SU-DHL-6 (cell line): ENCODE data around the gene C19orf53.

Experiments
- H2AFZ ChIP-seq: fragments of 200-600 bp; sonication (generic); 2 replicates; pipeline ENCODE4 v1.6.1; 2014; ENCODE audit warnings: low read depth, mild to moderate bottlenecking, moderate library complexity, mixed read lengths, antibody characterized with exemption, low read length; ENCODE audit not compliant: severe bottlenecking
- H3F3A ChIP-seq: fragments of 200-600 bp; shearing (Covaris generic); 2 replicates; pipeline ENCODE4 v1.6.0; 2016; ENCODE audit warnings: antibody characterized with exemption, mild to moderate bottlenecking; ENCODE audit not compliant: insufficient read depth
- H3K27ac ChIP-seq: fragments of 200-600 bp; sonication (generic); 2 replicates; pipeline ENCODE4 v1.5.1; 2016; ENCODE audit warnings: low read depth, mild to moderate bottlenecking, low read length, moderate library complexity, mixed read lengths
- H3K27me3 ChIP-seq: fragments of 200-600 bp; sonication (generic), shearing (Covaris generic); 2 replicates; pipeline ENCODE4 v1.6.0; 2014; ENCODE audit warnings: mild to moderate bottlenecking, low read length
- H3K36me3 ChIP-seq: fragments of 200-600 bp; sonication (generic); 2 replicates; pipeline ENCODE4 v1.6.1; 2014; ENCODE audit warnings: mild to moderate bottlenecking, low read length, mixed read lengths
- H3K4me2 ChIP-seq: fragments of 300-600, 200-600 bp; shearing (Covaris generic), sonication (generic); 2 replicates; pipeline ENCODE4 v1.6.0; 2014; ENCODE audit warnings: low read length, low read depth, mild to moderate bottlenecking; ENCODE audit not compliant: poor library complexity, severe bottlenecking
- H3K4me3 ChIP-seq: fragments of 200-600 bp; sonication (generic); 2 replicates; pipeline ENCODE4 v1.5.1; 2014; ENCODE audit warnings: antibody characterized with exemption, low read length, mild to moderate bottlenecking, mixed read lengths; ENCODE audit not compliant: insufficient read depth, poor library complexity, severe bottlenecking
- H3K79me2 ChIP-seq: fragments of 200-600 bp; sonication (generic); 2 replicates; pipeline ENCODE4 v1.6.1; 2014; ENCODE audit warnings: mild to moderate bottlenecking, low read length, moderate library complexity; ENCODE audit not compliant: insufficient read depth
- H3K9ac ChIP-seq: fragments of 200-600 bp; sonication (generic); 2 replicates; pipeline ENCODE4 v1.7.0; 2014; ENCODE audit warnings: mild to moderate bottlenecking, low read length
- H3K9me2 ChIP-seq: fragments of 200-600 bp; sonication (generic); replicated peaks from 2 replicates; pipeline ENCODE4 v1.6.1; 2014; ENCODE audit warnings: low read length; ENCODE audit not compliant: insufficient read depth
- H3K9me3 ChIP-seq: fragments of 200-600 bp; sonication (generic); 2 replicates; pipeline ENCODE4 v1.6.1; 2014; ENCODE audit warnings: low read length, mixed read lengths; ENCODE audit not compliant: insufficient read depth
- H4K20me1 ChIP-seq: fragments of 200-600 bp; sonication (generic); 2 replicates; pipeline ENCODE4 v1.6.1; 2014; ENCODE audit warnings: low read depth, mild to moderate bottlenecking, antibody characterized with exemption, low read length, moderate library complexity, mixed read lengths
- EZH2phosphoT487 ChIP-seq: fragments of 200-600 bp; sonication (generic), shearing (Covaris generic); conservative IDR thresholded peaks from 2 replicates; pipeline ENCODE4 v1.6.1; 2018; ENCODE audit warnings: mild to moderate bottlenecking, antibody characterized with exemption, low read length, moderate library complexity, mixed read lengths
- TF ChIP-seq, protein P1 (sequence below): fragments of 200-600 bp; sonication (generic); IDR thresholded peaks from one replicate; pipeline ENCODE4 v1.5.1; 2017; ENCODE audit warnings: antibody characterized with exemption, mild to moderate bottlenecking, low read length, moderate library complexity; ENCODE audit not compliant: insufficient read depth, poor library complexity, severe bottlenecking

C19orf53 gene

DNA sequence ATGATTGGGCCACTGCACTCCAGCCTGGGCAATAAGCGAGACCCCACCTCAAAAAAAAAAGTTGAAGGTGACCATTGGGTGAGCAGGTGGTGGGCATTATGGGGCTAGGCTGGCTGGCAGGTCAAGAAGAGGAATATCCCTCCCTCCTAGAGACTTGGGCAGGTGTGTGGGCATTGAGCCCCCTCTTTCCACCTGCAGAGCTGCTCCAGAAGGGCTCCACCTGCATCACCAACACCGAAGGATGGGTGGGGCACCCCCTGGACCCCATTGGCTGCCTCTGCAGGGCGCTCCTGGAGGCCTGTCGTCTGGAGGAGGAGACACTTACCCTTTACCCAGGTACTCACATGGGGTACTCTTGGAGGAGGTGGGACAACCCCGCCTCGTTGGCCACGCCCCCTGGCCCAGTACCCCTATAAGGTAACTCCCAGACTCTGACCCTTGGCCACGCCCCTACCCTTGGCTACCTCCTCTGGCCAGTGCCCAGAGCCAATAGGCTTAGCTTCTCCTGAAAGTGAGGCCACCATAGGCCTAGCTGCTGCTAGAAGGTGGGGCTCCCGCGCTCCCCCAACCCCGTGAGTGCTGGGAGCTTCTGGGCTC lies 42.9 kb downstream of the C19orf53 start:
- no peaks in the 10 kb centered on the region for H3K27me3 ChIP-seq
- no peaks in the 10 kb centered on the region for H3F3A ChIP-seq
- H2AFZ ChIP-seq = no peak overlapping the region
- H3K79me2 ChIP-seq = no peaks in the 10 kb centered on the region
- no peaks in the 10 kb centered on the region for H3K9me2 ChIP-seq
- H3K9ac ChIP-seq = peak overlapping the region; percentile 60
- peak overlapping the region; percentile 61 for H3K4me2 ChIP-seq
- no peaks in the 10 kb centered on the region for H3K36me3 ChIP-seq
- TF ChIP-seq, protein P1, sequence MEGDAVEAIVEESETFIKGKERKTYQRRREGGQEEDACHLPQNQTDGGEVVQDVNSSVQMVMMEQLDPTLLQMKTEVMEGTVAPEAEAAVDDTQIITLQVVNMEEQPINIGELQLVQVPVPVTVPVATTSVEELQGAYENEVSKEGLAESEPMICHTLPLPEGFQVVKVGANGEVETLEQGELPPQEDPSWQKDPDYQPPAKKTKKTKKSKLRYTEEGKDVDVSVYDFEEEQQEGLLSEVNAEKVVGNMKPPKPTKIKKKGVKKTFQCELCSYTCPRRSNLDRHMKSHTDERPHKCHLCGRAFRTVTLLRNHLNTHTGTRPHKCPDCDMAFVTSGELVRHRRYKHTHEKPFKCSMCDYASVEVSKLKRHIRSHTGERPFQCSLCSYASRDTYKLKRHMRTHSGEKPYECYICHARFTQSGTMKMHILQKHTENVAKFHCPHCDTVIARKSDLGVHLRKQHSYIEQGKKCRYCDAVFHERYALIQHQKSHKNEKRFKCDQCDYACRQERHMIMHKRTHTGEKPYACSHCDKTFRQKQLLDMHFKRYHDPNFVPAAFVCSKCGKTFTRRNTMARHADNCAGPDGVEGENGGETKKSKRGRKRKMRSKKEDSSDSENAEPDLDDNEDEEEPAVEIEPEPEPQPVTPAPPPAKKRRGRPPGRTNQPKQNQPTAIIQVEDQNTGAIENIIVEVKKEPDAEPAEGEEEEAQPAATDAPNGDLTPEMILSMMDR = no peak
- TF ChIP-seq EZH2phosphoT487 = no peak
- H3K9me3 ChIP-seq = no peaks in the 10 kb centered on the region
- no peaks in the 10 kb centered on the region for H4K20me1 ChIP-seq
- peak overlapping the region; percentile 57 for H3K27ac ChIP-seq
- H3K4me3 ChIP-seq = peak overlapping the region; percentile 51

DNA sequence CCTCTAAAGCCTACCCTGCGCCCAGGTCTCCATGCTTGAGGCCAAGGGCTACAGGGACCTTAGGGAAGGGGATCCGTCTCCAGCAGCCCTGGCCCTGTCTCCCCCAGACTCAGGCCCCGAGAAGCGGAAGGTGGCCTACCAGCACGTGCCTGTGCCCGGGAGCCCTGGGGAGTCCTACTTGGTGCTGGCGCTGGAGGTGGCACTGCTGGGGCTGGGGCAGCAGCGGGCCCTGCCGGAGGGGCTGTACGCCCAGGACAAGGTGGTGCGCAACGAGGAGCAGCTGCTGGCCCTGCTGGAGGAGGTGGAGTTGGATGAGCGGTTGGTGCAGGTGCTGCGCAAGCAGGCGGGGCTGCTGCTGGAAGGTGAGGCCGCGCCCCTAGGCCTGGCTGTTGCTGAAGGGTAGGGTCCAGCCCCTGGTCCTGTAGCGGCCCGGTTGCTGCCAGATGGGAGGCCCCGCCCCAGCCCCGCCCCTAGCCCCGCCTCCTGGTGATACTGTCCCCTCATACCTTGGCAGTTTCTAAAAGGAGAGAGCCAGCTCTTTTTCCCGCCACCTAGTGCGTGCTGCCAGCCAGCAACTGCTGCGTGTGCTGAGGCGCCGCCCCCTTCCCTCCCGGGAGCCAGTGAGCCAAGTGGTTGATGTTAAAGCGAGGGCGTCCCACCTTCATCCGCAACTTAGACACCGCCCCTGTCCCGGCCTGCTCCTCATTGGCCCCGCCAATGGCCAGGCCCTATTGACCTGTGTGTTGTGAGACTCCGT lies 43.5 kb downstream of the C19orf53 start:
- H3F3A ChIP-seq = no peaks in the 10 kb centered on the region

GRCh38 chr19:13819238-13819637 lies 45.0 kb downstream of the C19orf53 start:
- no peaks in the 10 kb centered on the region for H4K20me1 ChIP-seq
- no peaks in the 10 kb centered on the region for H3K79me2 ChIP-seq
- TF ChIP-seq, protein P1 = no peak
- no peak for TF ChIP-seq EZH2phosphoT487
- H3K9ac ChIP-seq = no peak overlapping the region
- no peak overlapping the region for H3K4me2 ChIP-seq
- H3K36me3 ChIP-seq = no peaks in the 10 kb centered on the region
- no peak overlapping the region for H3K27ac ChIP-seq
- no peak overlapping the region for H3K4me3 ChIP-seq
- no peak overlapping the region for H2AFZ ChIP-seq
- no peaks in the 10 kb centered on the region for H3K9me3 ChIP-seq
- H3K27me3 ChIP-seq = no peaks in the 10 kb centered on the region
- no peaks in the 10 kb centered on the region for H3K9me2 ChIP-seq
- H3F3A ChIP-seq = no peaks in the 10 kb centered on the region

More for the DNA sequence above, 43.5 kb downstream of the C19orf53 start:
- Histone ChIP-seq H2AFZ (no peak overlapping the region), H3K4me3 (peak overlapping the region; percentile 51), H4K20me1 (no peaks in the 10 kb centered on the region), H3K4me2 (peak overlapping the region; percentile 61), H3K79me2 (no peaks in the 10 kb centered on the region), H3K27me3 (no peaks in the 10 kb centered on the region), H3K9me2 (no peaks in the 10 kb centered on the region), H3K36me3 (no peaks in the 10 kb centered on the region), H3K9ac (peak overlapping the region; percentile 60), H3K9me3 (no peaks in the 10 kb centered on the region), H3K27ac (peak overlapping the region; percentile 57)
- TF ChIP-seq, protein P1 = no peak
- TF ChIP-seq EZH2phosphoT487 = no peak
